Ascending aorta (tissue), 2 donors: ENCODE data around the gene PHLDB3. TPM values are rescaled to one million over a fixed set of nuclear protein-coding genes. Genes with fewer than 3 reads are reported as not detected.

Experiments used
- DNase-seq, 2 donors: peaks; one replicate each; pipeline ENCODE4 v3.0.0-alpha.2; 2019; ENCODE audit warnings: low spot score in 2 of 2
- H3K27ac ChIP-seq, 2 donors: fragments of 200-600 bp; sonication (generic); one replicate each; pipeline ENCODE4 v1.5.1; 2016 to 2017; ENCODE audit warnings: mild to moderate bottlenecking in 1 of 2
- H3K27me3 ChIP-seq: fragments of 200-600 bp; sonication (generic); one replicate; pipeline ENCODE4 v1.5.1; 2017
- H3K36me3 ChIP-seq, 2 donors: fragments of 200-600 bp; sonication (generic); one replicate each; pipeline ENCODE4 v1.5.1; 2016
- H3K4me1 ChIP-seq, 2 donors: fragments of 200-600 bp; sonication (generic); one replicate each; pipeline ENCODE4 v1.5.1; 2016 to 2017; ENCODE audit warnings: mild to moderate bottlenecking in 1 of 2
- H3K4me3 ChIP-seq, 2 donors: fragments of 200-600 bp; sonication (generic); one replicate each; pipeline ENCODE4 v1.5.1; 2016 to 2017; ENCODE audit warnings: mild to moderate bottlenecking in 1 of 2
- H3K9me3 ChIP-seq, 2 donors: fragments of 200-600 bp; sonication (generic); one replicate each; pipeline ENCODE4 v1.5.1; 2016
- CTCF ChIP-seq, 3 experiments: fragments of 200-600 bp in 2 of 3; fragments of 450-650 bp in 1 of 3; sonication (generic) in 2 of 3; IDR thresholded peaks; one replicate each; pipeline ENCODE4 v1.5.1; 2016 to 2019; ENCODE audit warnings: antibody characterized with exemption in 3 of 3, mild to moderate bottlenecking in 1 of 3, moderate library complexity in 1 of 3
- intact Hi-C: fragments of 100-400 bp; cut with DNase I; formaldehyde crosslinking; loops from one replicate; pipeline ENCODE4 v1.15.1; 2023
- total RNA-seq: library from RNA; depleted of rRNA; stranded (reverse); fragments of >200 nt; gene quantifications from one replicate; pipeline ENCODE4 v1.1.0, GENCODE V29; 2016

PHLDB3 gene
- total RNA-seq, 1 donor from 2014 or later = 1.8 TPM

GRCh38 chr19:43478323-43478722, 26.2 kb downstream of the PHLDB3 start:
- Histone ChIP-seq H3K4me1 (peaks cover 0 to 7% of the 10 kb centered on the region in 2 donors), H3K4me3 (no peak overlapping the region), H3K36me3 (peaks cover 4% of the 10 kb centered on the region in 2 donors), H3K9me3 (no peaks in the 10 kb centered on the region), H3K27ac (no peak overlapping the region), H3K27me3 (no peaks in the 10 kb centered on the region)
- no peak for TF ChIP-seq CTCF (IDR thresholded peaks at IDR 0.05)
- DNase-seq = no peak
- intact Hi-C loops = no loop called here

- H3K27ac ChIP-seq = peak overlapping the region in 1 of 2 donors; percentile 25
These were observed 27.9 kb downstream of the PHLDB3 start for GRCh38 chr19:43476606-43477005.

GRCh38 chr19:43474986-43475705, 29.4 kb downstream of the PHLDB3 start:
- peak; percentile 75 to 96 for DNase-seq
- Histone ChIP-seq H3K27ac (peak overlapping the region; percentile 68 to 76), H3K4me3 (peak overlapping the region; percentile 46 to 60), H3K9me3 (no peaks in the 10 kb centered on the region), H3K4me1 (peaks cover 0 to 7% of the 10 kb centered on the region in 2 donors), H3K27me3 (no peaks in the 10 kb centered on the region), H3K36me3 (no peaks in the 10 kb centered on the region)
- no peak for TF ChIP-seq CTCF (IDR thresholded peaks at IDR 0.05)
- intact Hi-C loops = loop anchor here (1.0 to 2.0 kb wide), 3 partner anchors 12 to 52 kb away; partner anchors contain the start of genes ETHE1 and PHLDB3

More at GRCh38 chr19:43476606-43477005, 27.9 kb downstream of the PHLDB3 start:
- Histone ChIP-seq H3K4me3 (no peak overlapping the region), H3K4me1 (peaks cover 0 to 7% of the 10 kb centered on the region in 2 donors), H3K9me3 (no peaks in the 10 kb centered on the region), H3K27me3 (no peaks in the 10 kb centered on the region), H3K36me3 (peaks cover 4% of the 10 kb centered on the region in 2 donors)
- no peak for TF ChIP-seq CTCF (IDR thresholded peaks at IDR 0.05)
- intact Hi-C loops = no loop called here
- no peak for DNase-seq

GRCh38 chr19:43474487-43474886, 30.1 kb downstream of the PHLDB3 start:
- DNase-seq = no peak
- no peaks in the 10 kb centered on the region for H3K27me3 ChIP-seq
- H3K27ac ChIP-seq = peak overlapping the region; percentile 68 to 76
- no peaks in the 10 kb centered on the region for H3K36me3 ChIP-seq
- H3K4me1 ChIP-seq = peaks cover 0 to 7% of the 10 kb centered on the region in 2 donors
- H3K4me3 ChIP-seq = peak overlapping the region in 1 of 2 donors; percentile 60
- TF ChIP-seq CTCF (IDR thresholded peaks at IDR 0.05) = no peak
- no peaks in the 10 kb centered on the region for H3K9me3 ChIP-seq
- intact Hi-C loops = loop anchor here (2.0 kb wide), 1 partner anchor 52 kb away; the partner anchor contains the start of gene ETHE1

GRCh38 chr19:43471091-43471490, 33.5 kb downstream of the PHLDB3 start:
- Histone ChIP-seq H3K9me3 (no peaks in the 10 kb centered on the region), H3K36me3 (no peaks in the 10 kb centered on the region), H3K4me3 (no peak overlapping the region), H3K27me3 (no peaks in the 10 kb centered on the region), H3K27ac (no peak overlapping the region), H3K4me1 (peaks cover 0 to 7% of the 10 kb centered on the region in 2 donors)
- no peak for TF ChIP-seq CTCF (IDR thresholded peaks at IDR 0.05)
- intact Hi-C loops = no loop called here
- DNase-seq = no peak
